GM23338 (cell line): ENCODE data around the gene PCBP2. TPM values are rescaled to one million over a fixed set of nuclear protein-coding genes. Genes with fewer than 3 reads are reported as not detected.
"Not testable (repeated sequence)": the region's sequence is repeated elsewhere in the genome, so short reads cannot be mapped to it uniquely, and the experiment has no call there.

ENCODE experiments used
- ATAC-seq: fragments of 200-7000 bp; cut with Tn5 transposase; 3 replicates; pipeline ENCODE4 v1.9.1; 2020
- DNase-seq: peaks from one replicate; pipeline ENCODE4 v3.0.0-alpha.2; 2015; ENCODE audit warnings: low spot score
- H2AFZ ChIP-seq: fragments of 200-600 bp; sonication (generic); 2 replicates; pipeline ENCODE4 v1.8.0; 2016; ENCODE audit warnings: antibody characterized with exemption, mild to moderate bottlenecking, moderate library complexity
- H3F3A ChIP-seq: fragments of 200-600 bp; sonication (generic); replicated peaks from 2 replicates; pipeline ENCODE4 v1.8.0; 2017; ENCODE audit warnings: antibody characterized with exemption, mixed run types, low read depth
- H3K27ac ChIP-seq: fragments of 200-600 bp; sonication (generic); 2 replicates; pipeline ENCODE4 v1.6.1; 2016; ENCODE audit warnings: low read depth
- H3K27me3 ChIP-seq: fragments of 200-600 bp; sonication (generic); 2 replicates; pipeline ENCODE4 v1.8.0; 2016; ENCODE audit warnings: mild to moderate bottlenecking, mixed run types, moderate library complexity; ENCODE audit not compliant: insufficient read depth
- H3K36me3 ChIP-seq: fragments of 200-600 bp; sonication (generic); 2 replicates; pipeline ENCODE4 v1.8.0; 2016; ENCODE audit warnings: mild to moderate bottlenecking; ENCODE audit not compliant: insufficient read depth
- H3K4me1 ChIP-seq: fragments of 200-600 bp; sonication (generic); 2 replicates; pipeline ENCODE4 v1.8.0; 2016; ENCODE audit warnings: mild to moderate bottlenecking, moderate library complexity; ENCODE audit not compliant: insufficient read depth
- H3K4me2 ChIP-seq: fragments of 200-600 bp; sonication (generic); 2 replicates; pipeline ENCODE4 v1.7.1; 2017; ENCODE audit warnings: mixed run types
- H3K4me3 ChIP-seq: fragments of 200-600 bp; sonication (generic); 2 replicates; pipeline ENCODE4 v1.6.1; 2016; ENCODE audit warnings: mixed run types
- H3K79me2 ChIP-seq: fragments of 200-600 bp; sonication (generic); replicated peaks from 2 replicates; pipeline ENCODE4 v1.8.0; 2017; ENCODE audit warnings: mild to moderate bottlenecking; ENCODE audit not compliant: insufficient read depth
- H3K9me2 ChIP-seq: fragments of 200-600 bp; sonication (generic); 2 replicates; pipeline ENCODE4 v1.8.0; 2017; ENCODE audit not compliant: insufficient read depth
- H4K20me1 ChIP-seq: fragments of 200-600 bp; sonication (generic); replicated peaks from 2 replicates; pipeline ENCODE4 v1.8.0; 2017; ENCODE audit warnings: mild to moderate bottlenecking; ENCODE audit not compliant: insufficient read depth
- H3K27ac Mint-ChIP-seq: 2 replicates; pipeline ENCODE4 v1.8.0; 2020; ENCODE audit warnings: inconsistent platforms, mild to moderate bottlenecking, moderate library complexity, mixed read lengths
- H3K27me3 Mint-ChIP-seq: 3 replicates; pipeline ENCODE4 v1.8.0; 2022; ENCODE audit warnings: low read depth, mild to moderate bottlenecking, moderate library complexity, mixed read lengths, inconsistent platforms; ENCODE audit not compliant: insufficient read depth, poor library complexity
- H3K36me3 Mint-ChIP-seq: 3 replicates; pipeline ENCODE4 v1.8.0; 2021; ENCODE audit warnings: low read depth, mild to moderate bottlenecking, inconsistent platforms, moderate library complexity, mixed read lengths
- H3K4me1 Mint-ChIP-seq: 3 replicates; pipeline ENCODE4 v1.8.0; 2020; ENCODE audit warnings: mild to moderate bottlenecking, inconsistent platforms, mixed read lengths
- H3K4me3 Mint-ChIP-seq: 3 replicates; pipeline ENCODE4 v1.8.0; 2021; ENCODE audit warnings: moderate library complexity, mild to moderate bottlenecking, inconsistent platforms, mixed read lengths
- H3K9me3 Mint-ChIP-seq: 3 replicates; pipeline ENCODE4 v1.8.0; 2020; ENCODE audit warnings: moderate library complexity, mild to moderate bottlenecking, inconsistent platforms, mixed read lengths
- CREB1 ChIP-seq: fragments of 250-450 bp; sonication (Bioruptor Pico); IDR thresholded peaks from 2 replicates; pipeline ENCODE4 v1.5.0; 2020; ENCODE audit warnings: low read depth, mild to moderate bottlenecking, moderate library complexity
- EZH2 ChIP-seq: fragments of 200-600 bp; sonication (generic); IDR thresholded peaks from one replicate; pipeline ENCODE4 v1.8.0; 2017; ENCODE audit warnings: antibody characterized with exemption, mild to moderate bottlenecking, low read depth; ENCODE audit not compliant: unreplicated experiment
- EZH2phosphoT487 ChIP-seq: fragments of 200-600 bp; sonication (generic); IDR thresholded peaks from one replicate; pipeline ENCODE4 v1.8.1; 2018; ENCODE audit warnings: antibody characterized with exemption; ENCODE audit not compliant: unreplicated experiment
- JUNB ChIP-seq: IDR thresholded peaks from one replicate; pipeline ENCODE4 v1.6.1; 2016; ENCODE audit warnings: antibody characterized with exemption; ENCODE audit not compliant: unreplicated experiment
- NANOG ChIP-seq: IDR thresholded peaks from 2 replicates; pipeline ENCODE4 v1.6.1; 2016; ENCODE audit warnings: antibody characterized with exemption, borderline replicate concordance
- POLR2AphosphoS5 ChIP-seq: IDR thresholded peaks from 2 replicates; pipeline ENCODE4 v1.6.1; 2016; ENCODE audit warnings: antibody characterized with exemption, low read depth
- STAT1 ChIP-seq: IDR thresholded peaks from one replicate; pipeline ENCODE4 v1.6.1; 2016; ENCODE audit warnings: antibody characterized with exemption; ENCODE audit not compliant: unreplicated experiment
- ZNF331 ChIP-seq: fragments of 250-450 bp; sonication (Bioruptor Pico); IDR thresholded peaks from 2 replicates; pipeline ENCODE4 v1.5.0; 2020; ENCODE audit warnings: low read depth, mild to moderate bottlenecking, moderate library complexity
- polyA plus RNA-seq: library from polyadenylated mRNA; unstranded; fragments of >200 nt; fragmentation: Nextera tagmentation; extraction: Ambion mirVana; gene quantifications from 2 replicates; pipeline ENCODE4 v1.2.1, GENCODE V29; 2016
- total RNA-seq: library from RNA; depleted of rRNA; stranded (reverse); fragments of >200 nt; shearing (Covaris generic); gene quantifications from 2 replicates; pipeline ENCODE4 v1.2.3, GENCODE V29; 2014
- TF ChIP-seq, protein P1 (sequence below), 2 experiments: fragments of 200-600 bp in 1 of 2; sonication (generic) in 1 of 2; conservative IDR thresholded peaks; 2 replicates each; pipeline versions ENCODE4 v1.5.1 to v1.6.1; 2016 to 2017; ENCODE audit warnings: antibody characterized with exemption in 2 of 2, low read depth in 2 of 2, mild to moderate bottlenecking in 2 of 2, moderate library complexity in 1 of 2

The PCBP2 gene
- total and polyA plus RNA-seq, 2 experiments from 2014 or later = 397 to 676 TPM

- TF ChIP-seq, protein P1, sequence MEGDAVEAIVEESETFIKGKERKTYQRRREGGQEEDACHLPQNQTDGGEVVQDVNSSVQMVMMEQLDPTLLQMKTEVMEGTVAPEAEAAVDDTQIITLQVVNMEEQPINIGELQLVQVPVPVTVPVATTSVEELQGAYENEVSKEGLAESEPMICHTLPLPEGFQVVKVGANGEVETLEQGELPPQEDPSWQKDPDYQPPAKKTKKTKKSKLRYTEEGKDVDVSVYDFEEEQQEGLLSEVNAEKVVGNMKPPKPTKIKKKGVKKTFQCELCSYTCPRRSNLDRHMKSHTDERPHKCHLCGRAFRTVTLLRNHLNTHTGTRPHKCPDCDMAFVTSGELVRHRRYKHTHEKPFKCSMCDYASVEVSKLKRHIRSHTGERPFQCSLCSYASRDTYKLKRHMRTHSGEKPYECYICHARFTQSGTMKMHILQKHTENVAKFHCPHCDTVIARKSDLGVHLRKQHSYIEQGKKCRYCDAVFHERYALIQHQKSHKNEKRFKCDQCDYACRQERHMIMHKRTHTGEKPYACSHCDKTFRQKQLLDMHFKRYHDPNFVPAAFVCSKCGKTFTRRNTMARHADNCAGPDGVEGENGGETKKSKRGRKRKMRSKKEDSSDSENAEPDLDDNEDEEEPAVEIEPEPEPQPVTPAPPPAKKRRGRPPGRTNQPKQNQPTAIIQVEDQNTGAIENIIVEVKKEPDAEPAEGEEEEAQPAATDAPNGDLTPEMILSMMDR (conservative IDR thresholded peaks at IDR 0.05; ENCODE audit: low read depth in 2 of 2) = no peak
- no peak for TF ChIP-seq ZNF331
- no peak for TF ChIP-seq EZH2phosphoT487
- TF ChIP-seq EZH2 = no peak
These were observed 23.2 kb upstream of the PCBP2 start (continued) for GRCh38 chr12:53428741-53429140.

DNA sequence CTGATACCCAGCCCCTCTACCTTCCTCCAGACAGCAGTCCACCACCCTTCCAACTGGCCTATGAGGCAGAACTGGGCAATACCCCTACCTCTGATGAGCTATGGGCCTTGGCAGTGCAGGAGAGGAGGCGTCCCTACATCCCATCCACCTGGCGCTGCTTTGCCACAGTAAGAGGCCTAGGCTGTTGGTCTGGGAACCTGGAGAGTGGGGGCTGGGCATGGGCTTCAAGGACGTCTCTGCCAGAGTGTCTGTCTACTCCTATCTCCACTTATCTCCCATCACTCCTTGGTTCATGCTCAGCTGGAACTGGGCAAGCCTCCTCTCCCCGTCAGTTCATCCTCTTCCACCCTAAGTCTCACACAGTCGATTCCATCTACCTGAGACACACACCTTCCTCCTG is 21.8 kb upstream of the PCBP2 start:
- Histone ChIP-seq H3K4me2 (no peak overlapping the region), H3K79me2 (no peaks in the 10 kb centered on the region), H3K4me3 (no peak overlapping the region), H3K36me3 (no peaks in the 10 kb centered on the region), H3K27me3 (no peaks in the 10 kb centered on the region), H4K20me1 (no peaks in the 10 kb centered on the region), H2AFZ (no peak overlapping the region), H3K27ac (no peak overlapping the region), H3F3A (no peaks in the 10 kb centered on the region), H3K9me2 (no peaks in the 10 kb centered on the region), H3K4me1 (no peaks in the 10 kb centered on the region)
- Mint-ChIP-seq H3K4me1 (0 out of 3 replicates have a peak, but pooled peaks cover 2% of the 10 kb centered on the region), H3K36me3 (no peaks in the 10 kb centered on the region), H3K9me3 (no peaks in the 10 kb centered on the region), H3K27ac (no peak overlapping the region), H3K27me3 (peaks cover 14% of the 10 kb centered on the region), H3K4me3 (no peak overlapping the region)
- TF ChIP-seq CREB1 (CRISPR knock-in tag) (no peak), NANOG (no peak), STAT1 (no peak), EZH2 (no peak), POLR2AphosphoS5 (no peak), ZNF331 (no peak), EZH2phosphoT487 (no peak), JUNB (no peak)
- TF ChIP-seq, protein P1 (conservative IDR thresholded peaks at IDR 0.05; ENCODE audit: low read depth in 2 of 2) = no peak
- ATAC-seq (no peak), DNase-seq (no peak)

GRCh38 chr12:53431187-53431586 is 20.7 kb upstream of the PCBP2 start:
- peaks cover 11% of the 10 kb centered on the region for H3K27me3 Mint-ChIP-seq
- 0 out of 3 replicates have a peak, but pooled peaks cover 2% of the 10 kb centered on the region for H3K4me1 Mint-ChIP-seq
- H3K4me2 ChIP-seq = no peak overlapping the region

DNA sequence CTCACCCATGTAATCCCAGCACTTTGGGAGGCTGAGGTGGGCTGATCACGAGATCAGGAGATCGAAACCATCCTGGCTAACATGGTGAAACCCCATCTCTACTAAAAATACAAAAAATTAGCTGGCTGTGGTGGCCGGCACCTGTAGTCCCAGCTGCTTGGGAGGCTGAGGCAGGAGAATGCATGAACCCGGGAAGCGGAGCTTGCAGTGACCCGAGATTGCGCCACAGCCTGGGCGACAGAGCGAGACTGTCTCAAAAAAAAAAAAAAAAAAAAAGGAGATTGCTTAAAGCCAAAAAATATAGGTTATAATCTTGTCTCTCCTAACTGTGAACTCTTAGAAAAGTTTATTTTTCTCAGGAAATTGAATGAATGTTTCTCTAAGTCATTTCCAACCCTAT is 16.6 kb upstream of the PCBP2 start:
- H3K4me3 ChIP-seq, H3K36me3 Mint-ChIP-seq, H3K27ac Mint-ChIP-seq: not testable (repeated sequence)

More at GRCh38 chr12:53431187-53431586, 20.7 kb upstream of the PCBP2 start:
- no peaks in the 10 kb centered on the region for H3K27me3 ChIP-seq
- no peak for ATAC-seq
- Mint-ChIP-seq H3K9me3 (no peaks in the 10 kb centered on the region), H3K4me3 (no peak overlapping the region), H3K36me3 (no peaks in the 10 kb centered on the region), H3K27ac (no peak overlapping the region)
- no peak overlapping the region for H2AFZ ChIP-seq
- no peak for DNase-seq
- H3K4me1 ChIP-seq = no peaks in the 10 kb centered on the region
- H3K27ac ChIP-seq = no peak overlapping the region
- H3K9me2 ChIP-seq = no peaks in the 10 kb centered on the region
- no peaks in the 10 kb centered on the region for H3K79me2 ChIP-seq
- TF ChIP-seq STAT1 = no peak
- TF ChIP-seq JUNB = no peak
- TF ChIP-seq EZH2phosphoT487 = no peak
- no peak overlapping the region for H3K4me3 ChIP-seq
- no peaks in the 10 kb centered on the region for H4K20me1 ChIP-seq
- H3K36me3 ChIP-seq = no peaks in the 10 kb centered on the region
- H3F3A ChIP-seq = no peaks in the 10 kb centered on the region

DNA sequence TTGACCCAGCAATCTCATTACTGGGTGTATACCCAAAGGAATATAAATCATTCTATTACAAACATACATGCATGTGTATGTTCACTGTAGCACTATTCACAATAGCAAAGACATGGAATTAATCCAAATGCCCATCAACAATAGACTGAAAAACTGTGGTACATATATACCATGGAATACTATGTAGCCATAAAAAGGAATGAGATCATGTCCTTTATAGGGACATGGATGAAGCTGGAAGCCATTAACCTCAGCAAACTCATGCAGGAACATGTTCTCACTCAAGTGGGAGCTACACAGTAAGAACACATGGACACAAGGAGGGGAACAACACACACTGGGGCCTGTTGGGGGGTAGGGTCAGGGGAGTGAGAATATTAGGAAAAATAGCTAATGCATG is 12.3 kb upstream of the PCBP2 start:
- not testable (repeated sequence) for H3K27ac Mint-ChIP-seq, H3K4me2 ChIP-seq, H3K36me3 ChIP-seq, H3K9me3 Mint-ChIP-seq, H3K4me3 Mint-ChIP-seq, H2AFZ ChIP-seq, ATAC-seq, DNase-seq, H3K27ac ChIP-seq, H4K20me1 ChIP-seq, H3K27me3 ChIP-seq, H3K9me2 ChIP-seq, H3K4me3 ChIP-seq
- H3K36me3 Mint-ChIP-seq = peaks cover 16% of the 10 kb centered on the region
- H3K4me1 ChIP-seq = peaks cover 27% of the 10 kb centered on the region
- H3K27me3 Mint-ChIP-seq = peaks cover 12% of the 10 kb centered on the region
- H3F3A ChIP-seq = peaks cover 12% of the 10 kb centered on the region; the same call in 1 of the 2 replicates
- peaks cover 23% of the 10 kb centered on the region for H3K79me2 ChIP-seq
- peaks cover 19% of the 10 kb centered on the region for H3K4me1 Mint-ChIP-seq

More for the DNA sequence above, 16.6 kb upstream of the PCBP2 start:
- ATAC-seq, H4K20me1 ChIP-seq, H3K4me1 ChIP-seq, H3K27me3 Mint-ChIP-seq, H3K9me2 ChIP-seq, H3K27me3 ChIP-seq, DNase-seq, H3K27ac ChIP-seq, H3K4me1 Mint-ChIP-seq, H3K4me2 ChIP-seq, H3K9me3 Mint-ChIP-seq, H3K4me3 Mint-ChIP-seq, H3K36me3 ChIP-seq, H2AFZ ChIP-seq, H3K79me2 ChIP-seq, H3F3A ChIP-seq: not testable (repeated sequence)
